Skin epidermis (tissue), 12 donors: ENCODE measurements around the gene PDIA6.
"Not testable (repeated sequence)": the region's sequence is repeated elsewhere in the genome, so short reads cannot be mapped to it uniquely, and the experiment has no call there.

Experiments used
- H3K27ac ChIP-seq, 21 experiments: fragments of 200-600 bp; sonication (generic) in 11 of 21; one replicate each; pipeline ENCODE4 v1.5.0; 2020; ENCODE audit warnings: mild to moderate bottlenecking in 3 of 21, inconsistent platforms in 2 of 21, moderate library complexity in 2 of 21
- H3K4me3 ChIP-seq, 7 experiments: fragments of 200-600 bp; sonication (generic) in 2 of 7; one replicate each; pipeline ENCODE4 v1.5.0; 2020; ENCODE audit warnings: inconsistent platforms in 2 of 7, mild to moderate bottlenecking in 2 of 7, moderate library complexity in 1 of 7

PDIA6 gene

DNA sequence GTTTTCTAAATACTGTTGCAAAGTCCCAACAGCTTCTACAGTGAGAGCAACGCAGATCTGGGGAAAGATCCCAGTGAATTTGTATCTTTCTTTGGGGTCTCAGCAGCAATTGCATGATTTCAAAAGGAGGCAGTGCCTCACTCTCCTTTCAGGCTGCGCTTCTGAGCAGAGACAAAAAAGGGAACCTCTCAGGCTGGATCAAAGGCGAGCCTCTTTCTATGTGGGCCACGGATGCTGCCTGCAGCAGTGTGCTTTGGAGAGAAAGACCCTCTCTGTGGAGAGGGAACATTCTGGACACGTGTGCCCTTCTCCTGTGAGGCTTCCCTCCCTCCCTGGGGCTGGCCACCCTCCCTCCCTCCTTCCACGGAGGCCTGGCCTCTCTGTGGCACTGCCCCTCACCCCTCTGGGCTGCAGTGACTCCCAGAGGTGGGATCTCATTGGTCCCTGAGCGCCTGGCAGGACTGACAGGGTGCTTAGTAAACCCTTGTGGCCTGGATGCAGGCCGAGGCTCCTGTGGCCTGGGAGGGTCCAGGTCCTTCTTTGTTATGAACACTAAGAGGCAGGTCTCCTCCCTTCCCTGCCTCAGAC, 21.6 kb upstream of the PDIA6 start:
- Histone ChIP-seq H3K4me3 (no peak overlapping the region), H3K27ac (no peak overlapping the region)

DNA sequence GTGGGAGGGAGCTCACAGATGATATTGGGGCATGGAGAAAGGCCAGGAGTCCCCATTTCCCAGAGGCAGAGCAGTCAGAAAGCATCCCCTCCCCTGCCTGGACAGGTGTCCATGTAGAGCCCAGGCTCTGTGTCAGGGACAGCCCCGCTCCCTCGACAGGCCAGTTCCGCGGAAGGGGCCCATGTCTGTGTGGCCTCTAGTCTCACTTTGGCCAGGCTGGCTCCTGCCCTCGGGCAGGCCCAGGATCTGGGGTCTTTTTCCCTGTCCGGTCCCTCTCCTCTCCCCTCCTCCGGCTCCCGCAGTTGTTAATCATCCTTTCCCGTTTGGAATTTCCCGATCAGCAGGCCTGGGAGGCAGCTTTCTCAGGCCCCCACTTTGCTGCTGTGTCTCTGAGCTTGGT, 20.4 kb upstream of the PDIA6 start:
- H3K4me3 ChIP-seq: no peak overlapping the region
- no peak overlapping the region for H3K27ac ChIP-seq

DNA sequence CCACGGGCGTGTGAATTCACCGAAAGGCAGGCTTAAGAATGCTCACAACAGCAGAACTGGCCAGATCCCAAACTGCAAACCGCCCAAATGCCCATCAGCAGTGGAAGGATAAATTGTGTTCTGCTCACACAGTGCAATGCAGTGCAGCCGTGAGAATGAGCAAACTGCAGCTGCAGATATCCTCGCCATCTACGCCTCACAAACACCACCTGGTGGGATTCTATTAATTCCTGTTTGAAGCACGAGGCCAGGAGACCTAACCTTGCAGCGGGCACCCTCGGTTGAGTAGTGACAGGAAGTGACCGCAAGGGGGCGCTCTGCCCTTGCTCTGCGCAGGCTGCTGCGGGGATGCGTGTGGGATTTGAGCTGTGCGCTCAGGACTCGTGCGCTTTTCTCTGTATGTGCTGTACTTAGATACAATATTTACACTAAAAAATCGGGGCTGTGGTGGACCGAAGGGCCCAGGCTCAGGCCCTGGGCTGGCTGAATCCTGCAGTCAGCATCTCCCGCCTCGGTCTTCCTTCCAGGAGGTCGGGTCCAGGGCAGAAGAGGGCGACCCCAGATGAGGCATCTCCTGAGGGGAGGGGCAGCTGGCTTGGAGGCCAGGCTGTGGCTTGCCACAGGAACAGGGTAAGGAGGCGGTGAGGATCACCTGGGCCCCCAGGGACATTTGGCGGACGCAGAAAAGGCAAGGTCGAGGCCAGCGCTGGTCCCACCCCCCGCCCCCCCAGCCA, 19.8 kb upstream of the PDIA6 start:
- no peak overlapping the region for H3K27ac ChIP-seq

DNA sequence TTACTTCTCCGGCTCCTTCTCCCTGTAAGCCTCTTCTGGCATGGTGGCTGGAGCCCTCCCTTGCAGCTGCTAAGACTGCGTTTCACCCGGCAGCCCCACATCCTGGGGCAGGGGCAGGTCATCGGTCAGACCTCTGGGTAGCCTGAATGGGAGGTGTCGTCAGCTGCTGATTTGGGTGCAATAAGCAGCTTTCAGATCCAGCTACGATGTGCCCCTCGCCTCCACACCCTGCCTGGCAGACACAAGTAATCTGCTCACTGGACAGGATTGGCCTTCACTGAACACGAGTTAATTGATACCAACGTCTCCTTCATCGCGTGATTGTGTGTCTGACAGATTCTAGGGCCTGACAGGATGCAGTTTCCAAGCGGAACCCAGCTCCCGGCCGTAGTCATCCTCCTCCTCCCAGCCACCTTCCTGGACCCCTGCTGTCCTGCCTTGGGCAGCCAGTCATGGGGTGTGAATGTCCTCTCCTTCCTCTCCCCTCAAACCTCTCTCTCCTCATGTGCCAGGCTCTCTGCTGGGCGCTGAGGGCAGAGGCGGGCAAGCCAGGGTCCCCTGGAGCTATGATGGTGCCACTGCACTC, 18.9 kb upstream of the PDIA6 start:
- Histone ChIP-seq H3K27ac (no peak overlapping the region), H3K4me3 (no peak overlapping the region)

More for the DNA sequence above, 19.8 kb upstream of the PDIA6 start:
- no peak overlapping the region for H3K4me3 ChIP-seq

DNA sequence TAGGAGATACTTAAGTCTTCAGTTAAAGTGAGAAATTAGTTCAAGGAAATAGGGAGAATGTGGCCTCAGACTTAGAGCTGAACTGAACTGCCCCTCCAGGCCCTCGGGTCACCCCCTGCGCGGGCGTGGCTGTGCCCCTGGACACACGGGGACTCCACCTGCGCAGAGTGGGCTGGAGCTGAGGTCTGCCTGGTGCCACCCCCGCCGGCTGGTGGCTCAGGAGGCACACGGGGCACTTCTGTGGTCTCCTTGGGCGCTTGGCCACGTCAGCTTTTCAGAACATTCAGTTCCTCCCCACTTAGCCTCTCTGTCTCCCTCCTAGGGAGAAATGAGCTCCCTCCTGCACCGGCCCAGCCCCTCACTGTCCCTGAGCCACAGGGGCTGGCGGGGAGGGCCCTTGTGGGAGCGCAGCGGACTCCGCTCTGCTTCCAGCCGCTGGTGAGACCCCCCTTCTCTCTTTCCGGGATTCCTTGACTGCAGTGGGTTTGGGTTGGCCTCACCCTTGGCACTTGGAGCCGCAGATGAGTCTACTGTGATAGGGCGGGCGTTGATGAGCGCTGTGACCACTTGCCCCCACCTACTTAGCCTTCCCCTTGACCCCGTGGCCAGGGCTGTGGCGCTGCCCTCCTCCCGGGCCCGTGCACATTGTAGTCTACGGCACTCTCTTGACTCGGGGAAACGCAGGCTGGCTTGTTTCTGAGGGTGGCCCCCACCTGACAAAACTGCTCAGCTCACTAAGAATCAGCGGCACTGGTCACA, 18.2 kb upstream of the PDIA6 start:
- H3K4me3 ChIP-seq: no peak overlapping the region
- no peak overlapping the region for H3K27ac ChIP-seq

DNA sequence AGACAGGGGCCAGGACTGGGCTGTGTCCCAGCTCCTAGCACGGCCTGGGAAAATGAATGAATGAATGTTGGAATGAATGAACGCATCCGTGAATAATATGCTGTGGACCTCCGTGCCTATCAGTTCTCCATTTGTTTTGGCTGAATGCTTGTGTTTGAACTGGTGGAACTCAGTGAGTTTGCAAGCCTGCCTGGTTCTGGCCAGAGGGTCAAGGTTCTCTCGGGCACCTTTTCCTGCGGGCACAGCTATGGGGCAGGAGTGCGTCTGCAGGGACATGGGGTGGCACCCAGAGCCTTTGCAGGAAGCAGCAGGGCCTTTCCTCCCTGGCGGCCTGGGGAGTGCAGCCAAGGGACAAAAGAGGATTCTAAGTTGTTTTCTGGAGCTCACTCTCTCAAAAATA, 17.6 kb upstream of the PDIA6 start:
- Histone ChIP-seq H3K27ac (no peak overlapping the region), H3K4me3 (no peak overlapping the region)

DNA sequence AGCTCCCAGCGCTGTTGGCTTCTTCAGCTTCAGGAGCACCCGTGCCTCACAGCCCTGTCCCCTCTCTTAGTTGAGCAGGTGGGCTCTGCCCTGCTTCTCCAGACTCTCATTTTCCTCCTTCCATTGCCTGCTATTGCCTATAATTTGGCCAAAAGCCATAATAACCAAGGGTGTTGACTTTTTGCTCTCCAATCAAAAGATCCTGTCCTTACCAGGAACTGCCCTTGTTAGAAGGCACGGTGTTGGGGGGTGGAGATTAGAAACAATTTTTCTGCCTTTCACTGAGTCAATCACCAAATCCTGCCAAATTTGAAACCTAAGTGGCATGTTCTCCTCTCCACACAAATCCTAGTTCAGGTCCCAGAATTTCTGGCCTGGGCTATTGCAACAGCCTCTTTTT, 16.7 kb upstream of the PDIA6 start:
- no peak overlapping the region for H3K4me3 ChIP-seq
- no peak overlapping the region for H3K27ac ChIP-seq

DNA sequence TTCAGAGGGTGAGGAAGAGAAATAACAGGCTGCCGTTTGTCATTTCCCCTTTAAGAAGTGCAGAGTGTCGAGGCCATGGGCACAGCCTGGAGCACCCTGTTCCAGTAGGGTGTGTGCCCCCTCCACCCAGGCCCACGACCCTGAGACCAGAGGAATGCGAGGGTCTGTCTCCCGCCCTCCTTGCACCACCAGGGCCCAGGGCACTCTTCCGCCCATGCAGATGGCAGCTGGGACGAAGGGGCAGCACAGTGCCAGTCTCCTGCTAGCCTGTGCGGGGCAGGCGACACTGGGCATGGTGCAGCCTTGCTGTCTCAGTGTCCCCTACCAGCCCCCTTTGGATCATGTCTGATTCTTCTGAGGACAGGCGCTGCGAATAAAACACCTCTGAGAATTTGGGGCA, 15.8 kb upstream of the PDIA6 start:
- Histone ChIP-seq H3K27ac (no peak overlapping the region), H3K4me3 (no peak overlapping the region)

DNA sequence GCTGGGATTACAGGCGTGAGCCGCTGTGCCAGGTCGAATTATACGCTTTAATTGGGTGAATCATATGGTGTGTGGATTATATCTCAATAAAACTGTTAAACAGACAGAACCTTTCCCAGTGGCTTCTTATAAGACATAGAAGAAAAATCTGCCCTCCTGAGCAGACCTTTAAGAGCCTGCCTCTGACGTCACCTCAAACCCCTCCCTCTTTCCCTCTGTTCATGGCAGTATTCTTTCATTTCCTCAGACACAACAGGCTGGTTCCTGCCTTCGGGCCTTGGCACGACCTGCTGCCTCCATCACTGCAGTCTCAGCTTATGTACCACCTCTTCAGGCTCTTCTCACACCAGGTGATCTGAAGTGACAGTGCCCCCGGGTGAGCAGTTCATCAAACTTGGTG, 14.0 kb upstream of the PDIA6 start:
- Histone ChIP-seq H3K27ac (no peak overlapping the region), H3K4me3 (no peak overlapping the region)

DNA sequence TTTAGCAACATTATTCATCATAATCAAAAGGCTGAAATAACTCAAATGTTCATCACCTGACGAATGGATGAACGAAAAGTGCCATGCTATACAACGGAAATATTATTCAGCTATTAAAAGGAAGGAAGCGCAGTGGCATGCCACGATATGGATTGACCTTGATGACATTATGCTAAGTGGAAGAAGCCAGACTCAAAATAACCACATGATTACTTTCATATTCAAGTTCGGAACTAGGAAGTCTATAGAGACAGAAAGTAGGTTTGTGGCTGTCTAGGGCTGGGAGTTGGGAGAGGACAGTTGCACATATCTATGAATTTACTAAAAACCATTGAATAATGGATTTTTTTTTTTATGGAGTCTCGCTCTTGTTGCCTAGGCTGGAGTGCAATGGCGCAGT, 13.4 kb upstream of the PDIA6 start:
- Histone ChIP-seq H3K27ac (no peak overlapping the region), H3K4me3 (no peak overlapping the region)

DNA sequence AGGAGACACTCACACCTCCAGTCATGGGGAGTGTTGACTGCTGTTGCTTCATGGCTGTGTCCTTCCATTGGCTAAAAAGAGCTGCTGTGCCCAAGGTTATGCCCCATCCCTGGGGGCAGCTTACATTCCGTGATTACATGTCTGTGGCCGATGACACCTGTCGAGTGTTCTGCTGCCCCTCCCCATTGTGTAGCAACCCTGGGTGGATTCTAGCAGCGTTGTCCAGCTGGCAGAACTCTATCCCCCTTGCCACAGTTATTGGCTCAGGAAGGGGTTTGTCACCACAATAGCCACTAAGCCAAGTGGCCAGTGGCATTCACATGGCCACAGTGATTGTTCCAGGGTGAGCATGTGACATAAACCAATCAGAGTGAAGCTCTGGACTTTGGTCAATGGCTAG, 11.6 kb upstream of the PDIA6 start:
- Histone ChIP-seq H3K4me3 (no peak overlapping the region), H3K27ac (no peak overlapping the region)

DNA sequence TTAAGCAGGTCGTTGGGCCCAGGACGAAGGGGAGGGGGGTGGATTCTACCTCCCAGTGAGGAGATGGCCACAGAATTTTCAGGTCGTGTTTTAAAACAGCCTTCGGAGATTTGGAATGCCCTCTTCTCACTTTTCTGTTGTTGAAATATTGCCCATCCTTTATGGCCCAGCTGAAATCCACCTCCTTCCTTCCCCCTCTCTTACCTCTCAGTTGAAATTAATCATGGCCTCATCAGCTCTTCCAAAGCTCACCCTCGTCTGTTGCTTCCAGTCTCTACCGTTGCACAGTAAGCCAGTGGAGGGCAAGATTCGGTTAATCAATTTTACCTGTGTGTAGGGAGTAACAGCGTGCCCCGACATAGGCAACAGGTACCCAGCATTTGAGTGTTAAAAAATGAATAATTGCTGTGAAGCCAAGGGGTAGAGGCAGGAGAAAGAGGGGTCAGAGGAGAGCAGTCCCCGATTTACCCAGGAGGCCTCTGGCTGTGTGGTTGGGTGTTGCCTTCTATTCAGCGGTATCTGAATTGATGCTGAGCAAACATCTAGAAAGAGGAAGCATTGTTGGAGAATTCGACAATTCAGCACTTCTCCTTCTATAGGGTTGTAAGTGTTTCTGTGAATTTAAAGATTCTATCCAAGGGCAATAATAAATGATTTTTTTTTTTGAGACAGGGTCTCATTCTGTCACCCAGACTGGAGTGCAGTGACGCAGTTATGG, 8.6 kb upstream of the PDIA6 start:
- Histone ChIP-seq H3K4me3 (no peak overlapping the region), H3K27ac (no peak overlapping the region)

DNA sequence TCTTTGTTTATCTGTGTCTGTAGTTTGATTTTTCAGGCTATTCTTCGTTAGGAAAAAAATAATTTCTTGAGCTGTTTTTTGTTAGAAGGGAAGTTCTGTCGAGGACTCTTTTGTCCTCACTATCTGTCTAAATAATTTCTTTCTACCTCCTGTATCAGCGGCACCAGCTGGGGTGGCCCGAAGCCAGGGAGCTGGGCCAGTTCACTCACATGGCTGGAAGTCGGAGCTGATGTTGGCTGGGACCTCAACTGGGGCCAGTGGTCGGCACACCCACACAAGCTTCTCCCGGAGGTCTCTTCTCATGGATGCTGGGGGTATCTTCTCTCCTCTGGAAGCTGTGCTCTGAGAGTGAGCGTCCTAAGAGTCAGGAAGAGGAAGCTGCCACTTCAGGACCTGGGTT, 8.0 kb upstream of the PDIA6 start:
- H3K4me3 ChIP-seq: no peak overlapping the region
- no peak overlapping the region for H3K27ac ChIP-seq

DNA sequence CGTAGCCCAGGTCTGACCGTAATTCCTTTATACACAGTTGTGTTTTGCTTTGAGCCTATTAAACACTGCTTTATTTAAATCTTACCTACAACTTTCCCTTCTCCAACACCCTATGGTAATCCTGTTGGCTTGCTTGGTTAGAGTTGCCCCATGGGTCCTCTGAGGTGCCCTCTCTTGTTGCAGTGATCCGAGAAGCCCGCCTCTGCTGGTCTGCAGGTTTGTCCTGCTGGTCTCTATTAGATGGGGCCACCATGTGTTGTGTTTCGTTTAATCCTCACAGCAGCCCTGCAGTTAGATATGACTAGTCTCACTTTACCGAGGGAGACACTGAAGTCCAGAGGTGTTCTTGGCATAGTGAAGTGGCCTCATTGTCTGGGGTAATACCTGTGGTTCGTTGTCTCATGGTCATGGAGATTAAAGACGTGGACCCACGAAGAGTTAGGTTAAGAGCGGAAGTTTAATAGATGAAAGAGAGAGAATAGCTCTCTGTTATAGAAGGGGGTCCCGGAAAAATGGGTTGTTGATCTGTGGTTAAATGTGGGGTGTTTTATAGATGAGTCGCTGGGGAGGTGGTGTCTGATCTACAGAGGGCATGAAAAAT, 7.2 kb upstream of the PDIA6 start:
- H3K27ac ChIP-seq: no peak overlapping the region
- no peak overlapping the region for H3K4me3 ChIP-seq

DNA sequence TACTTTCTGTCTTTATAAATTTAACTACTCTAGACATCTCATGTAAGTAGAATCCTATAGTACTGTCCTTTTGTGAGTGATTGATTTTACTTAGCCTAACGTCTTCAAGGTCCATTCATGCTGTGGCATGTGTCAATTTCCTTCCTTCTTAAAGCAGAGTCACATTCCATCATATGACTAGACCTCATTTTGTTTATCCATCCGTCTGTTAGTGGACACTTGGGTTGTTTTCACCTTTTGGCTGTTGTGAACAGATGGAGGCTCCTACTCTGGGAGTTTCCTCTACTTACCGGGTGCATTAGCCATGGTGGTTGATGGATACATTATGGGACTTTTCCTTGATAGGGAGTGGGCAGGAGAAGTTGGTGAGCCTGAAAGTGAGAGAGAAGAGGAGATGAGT, 6.4 kb upstream of the PDIA6 start:
- H3K4me3 ChIP-seq: no peak overlapping the region

DNA sequence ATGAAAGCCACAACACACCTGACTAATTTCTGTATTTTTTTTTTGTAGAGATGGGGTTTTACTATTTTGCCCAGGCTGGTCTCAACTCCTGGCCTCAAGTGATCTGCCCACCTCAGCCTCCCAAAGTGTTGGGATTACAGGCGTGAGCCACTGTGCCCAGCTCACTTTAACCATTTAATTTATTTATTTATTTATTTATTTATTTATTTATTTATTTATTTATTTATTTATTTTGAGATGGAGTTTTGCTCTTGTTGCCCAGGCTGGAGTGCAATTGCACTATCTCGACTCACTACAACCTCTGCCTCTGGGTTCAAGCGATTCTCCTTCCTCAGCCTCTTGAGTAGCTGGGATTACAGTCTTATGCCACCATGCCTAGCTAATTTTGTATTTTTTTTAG, 5.7 kb upstream of the PDIA6 start:
- H3K4me3 ChIP-seq, H3K27ac ChIP-seq: not testable (repeated sequence)

More for the DNA sequence above, 6.4 kb upstream of the PDIA6 start:
- no peak overlapping the region for H3K27ac ChIP-seq

DNA sequence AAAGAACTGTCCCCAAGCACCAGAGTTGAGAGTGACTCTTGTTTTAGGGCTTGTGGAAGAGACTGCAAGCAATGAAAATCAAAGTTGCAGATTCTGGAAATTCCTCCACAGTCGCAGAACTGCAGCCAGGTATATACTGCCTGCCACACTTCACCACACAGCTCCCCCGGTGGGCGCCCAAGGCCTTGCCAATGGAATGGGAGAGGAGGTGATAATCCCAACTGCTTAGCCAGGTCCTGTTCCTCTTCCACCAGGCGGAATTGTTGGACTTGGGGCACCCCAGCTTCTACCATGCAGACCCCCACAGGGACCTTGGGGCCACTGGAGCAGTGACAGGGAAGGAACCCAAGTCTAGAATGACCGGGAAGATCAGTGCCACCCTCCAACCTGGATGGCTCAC, 4.8 kb upstream of the PDIA6 start:
- no peak overlapping the region for H3K27ac ChIP-seq
- H3K4me3 ChIP-seq: no peak overlapping the region

DNA sequence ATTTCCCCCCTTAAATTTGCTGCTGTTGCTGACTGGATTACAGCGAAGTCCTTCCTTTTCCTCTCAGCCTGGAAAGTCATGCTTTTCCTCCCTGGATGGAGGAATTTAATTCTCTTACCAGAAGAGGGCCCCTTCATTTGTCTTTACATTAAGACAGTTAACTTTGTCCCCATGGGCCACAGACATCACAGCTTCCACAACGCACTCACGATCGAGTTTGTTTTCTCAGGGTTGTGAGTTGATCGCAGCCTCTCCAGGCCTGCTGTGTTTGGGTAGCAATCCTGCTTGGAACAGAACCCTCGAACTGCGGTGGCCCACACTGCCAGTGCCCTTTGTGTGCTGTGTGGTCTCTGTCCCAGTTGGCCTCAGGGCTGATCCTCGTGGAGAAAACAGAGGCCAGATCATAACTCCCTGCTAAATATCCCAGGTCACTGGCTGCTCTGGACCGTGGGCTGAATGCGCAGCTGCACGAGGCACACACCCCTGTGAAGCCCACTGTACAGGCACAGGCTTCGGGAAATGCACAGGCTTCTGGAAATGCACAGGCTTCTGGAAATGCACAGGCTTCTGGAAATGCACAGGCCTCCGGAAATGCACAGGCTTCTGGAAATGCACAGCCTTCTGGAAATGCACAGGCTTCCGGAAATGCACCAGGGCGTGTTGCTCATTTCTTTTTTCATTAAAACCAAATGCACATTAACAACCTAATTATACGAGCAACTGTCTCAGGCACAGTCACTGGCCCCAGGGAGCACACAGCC, 2.2 kb upstream of the PDIA6 start:
- Histone ChIP-seq H3K27ac (no peak overlapping the region), H3K4me3 (no peak overlapping the region)

DNA sequence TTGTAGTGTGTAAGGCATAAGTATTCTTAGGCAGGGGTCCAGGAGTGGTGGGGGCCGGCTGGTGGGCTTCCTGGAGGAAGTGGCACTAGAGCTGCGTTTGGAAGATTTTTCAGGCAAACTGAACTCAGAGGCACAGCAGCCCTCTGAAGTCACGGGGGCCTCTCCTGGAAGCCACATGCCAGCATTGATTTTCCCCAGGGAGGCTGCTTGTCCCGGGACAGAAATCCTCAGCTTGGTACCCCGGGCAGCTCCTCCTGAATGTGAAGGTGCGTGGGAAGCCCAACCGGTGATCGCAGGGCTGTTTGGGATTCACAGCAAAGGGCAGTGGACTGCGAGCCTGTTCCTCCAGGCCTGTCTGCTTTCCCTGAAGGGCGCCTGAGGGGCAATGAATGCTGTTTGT, 1.6 kb upstream of the PDIA6 start:
- no peak overlapping the region for H3K4me3 ChIP-seq
- H3K27ac ChIP-seq: no peak overlapping the region
